Measurements from ENCODE around the gene CACNA2D1.

Gene CACNA2D1

DNA sequence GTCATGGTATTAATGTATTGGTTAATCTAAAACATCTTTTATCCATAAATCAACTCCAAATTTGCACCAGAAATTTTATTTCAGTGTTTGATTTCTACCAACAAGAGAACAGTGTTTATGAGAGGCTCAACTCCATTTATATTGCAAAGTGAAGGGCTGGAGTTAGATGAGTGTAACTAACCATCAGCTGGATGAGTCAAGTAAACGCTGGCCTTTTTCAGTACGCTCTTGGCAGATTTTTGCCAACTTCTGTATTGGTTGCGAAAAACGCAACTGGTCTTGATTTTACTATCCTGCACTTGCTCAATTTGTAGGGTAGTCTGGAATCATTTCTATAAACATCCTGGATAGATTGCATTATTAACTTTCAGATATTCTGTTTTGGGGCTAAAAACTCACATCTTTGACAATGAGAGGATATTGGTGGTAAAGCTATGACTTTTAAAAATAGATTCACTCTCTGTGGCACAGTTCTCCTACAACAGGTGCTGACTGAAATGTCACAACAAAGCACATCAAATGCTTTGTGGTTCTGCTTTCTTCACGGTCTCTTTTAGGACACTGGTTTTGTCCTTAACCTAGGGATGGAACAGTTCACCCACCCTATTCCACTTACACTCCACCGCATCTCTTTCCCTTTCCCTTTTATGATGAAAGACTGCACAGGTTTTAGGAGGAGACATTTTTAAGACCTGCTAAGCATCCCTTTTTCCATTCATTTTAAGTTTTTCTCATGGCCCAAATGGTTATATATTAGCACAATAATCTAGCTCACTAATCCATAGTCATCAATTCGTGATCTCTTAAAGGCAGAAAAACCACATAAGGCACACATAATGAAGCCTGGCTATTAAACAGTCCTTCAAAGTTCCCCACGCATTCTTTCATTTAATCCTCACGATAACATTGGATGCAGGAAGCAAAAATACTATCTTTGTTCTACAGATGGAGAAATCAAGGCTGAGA lies 12.8 kb downstream of the CACNA2D1 start:
- TF ChIP-seq, protein P1, sequence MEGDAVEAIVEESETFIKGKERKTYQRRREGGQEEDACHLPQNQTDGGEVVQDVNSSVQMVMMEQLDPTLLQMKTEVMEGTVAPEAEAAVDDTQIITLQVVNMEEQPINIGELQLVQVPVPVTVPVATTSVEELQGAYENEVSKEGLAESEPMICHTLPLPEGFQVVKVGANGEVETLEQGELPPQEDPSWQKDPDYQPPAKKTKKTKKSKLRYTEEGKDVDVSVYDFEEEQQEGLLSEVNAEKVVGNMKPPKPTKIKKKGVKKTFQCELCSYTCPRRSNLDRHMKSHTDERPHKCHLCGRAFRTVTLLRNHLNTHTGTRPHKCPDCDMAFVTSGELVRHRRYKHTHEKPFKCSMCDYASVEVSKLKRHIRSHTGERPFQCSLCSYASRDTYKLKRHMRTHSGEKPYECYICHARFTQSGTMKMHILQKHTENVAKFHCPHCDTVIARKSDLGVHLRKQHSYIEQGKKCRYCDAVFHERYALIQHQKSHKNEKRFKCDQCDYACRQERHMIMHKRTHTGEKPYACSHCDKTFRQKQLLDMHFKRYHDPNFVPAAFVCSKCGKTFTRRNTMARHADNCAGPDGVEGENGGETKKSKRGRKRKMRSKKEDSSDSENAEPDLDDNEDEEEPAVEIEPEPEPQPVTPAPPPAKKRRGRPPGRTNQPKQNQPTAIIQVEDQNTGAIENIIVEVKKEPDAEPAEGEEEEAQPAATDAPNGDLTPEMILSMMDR (IDR thresholded peaks at IDR 0.05), result no peak

GRCh38 chr7:82429408-82429807 lies 14.2 kb downstream of the CACNA2D1 start:
- TF ChIP-seq, protein P1 (IDR thresholded peaks at IDR 0.05), result no peak

GRCh38 chr7:82428186-82428961 lies 15.2 kb downstream of the CACNA2D1 start:
- TF ChIP-seq, protein P1 (IDR thresholded peaks at IDR 0.05), result no peak

GRCh38 chr7:82423446-82423845 lies 20.1 kb downstream of the CACNA2D1 start:
- TF ChIP-seq, protein P1 (IDR thresholded peaks at IDR 0.05), result no peak

GRCh38 chr7:82419200-82419599 lies 24.4 kb downstream of the CACNA2D1 start:
- TF ChIP-seq, protein P1 (IDR thresholded peaks at IDR 0.05), result no peak

- TF ChIP-seq, protein P1 (IDR thresholded peaks at IDR 0.05), result no peak
Measured at GRCh38 chr7:82417898-82418297, 25.7 kb downstream of the CACNA2D1 start.

- TF ChIP-seq, protein P1 (IDR thresholded peaks at IDR 0.05), result no peak
Measured at GRCh38 chr7:82416402-82416801, 27.2 kb downstream of the CACNA2D1 start.

All from LNCAP (cell line).